Neural cell (in vitro differentiated cells): ENCODE data around the gene VIPAS39.

Experiments
- EZH2 ChIP-seq: fragments of 200-600, 300-800 bp; shearing (Covaris generic), sonication (generic); IDR thresholded peaks from 2 replicates; pipeline ENCODE4 v1.6.1; 2014; ENCODE audit warnings: antibody characterized with exemption, low read length, borderline replicate concordance, mild to moderate bottlenecking; ENCODE audit not compliant: insufficient read depth, poor library complexity, severe bottlenecking
- MXI1 ChIP-seq: fragments of 450-650 bp; conservative IDR thresholded peaks from 2 replicates; pipeline ENCODE4 v1.6.1; 2014; ENCODE audit warnings: antibody characterized with exemption, mild to moderate bottlenecking; ENCODE audit not compliant: poor library complexity, severe bottlenecking
- POLR2AphosphoS5 ChIP-seq: IDR thresholded peaks from 2 replicates; pipeline ENCODE4 v1.6.1; 2012
- RAD21 ChIP-seq: fragments of 450-650 bp; conservative IDR thresholded peaks from 2 replicates; pipeline ENCODE4 v1.6.1; 2014; ENCODE audit warnings: antibody characterized with exemption, mild to moderate bottlenecking, moderate library complexity
- TAF1 ChIP-seq: IDR thresholded peaks from 2 replicates; pipeline ENCODE4 v1.6.1; 2012; ENCODE audit warnings: low read depth
- TF ChIP-seq, protein P1 (sequence below): fragments of 450-650 bp; IDR thresholded peaks from 2 replicates; pipeline ENCODE4 v1.5.1; 2014; ENCODE audit warnings: antibody characterized with exemption, mild to moderate bottlenecking, moderate library complexity; ENCODE audit not compliant: poor library complexity, severe bottlenecking
- TF ChIP-seq, protein P2 (sequence below): IDR thresholded peaks from 2 replicates; pipeline ENCODE4 v1.6.1; 2012; ENCODE audit warnings: borderline replicate concordance

DNA sequence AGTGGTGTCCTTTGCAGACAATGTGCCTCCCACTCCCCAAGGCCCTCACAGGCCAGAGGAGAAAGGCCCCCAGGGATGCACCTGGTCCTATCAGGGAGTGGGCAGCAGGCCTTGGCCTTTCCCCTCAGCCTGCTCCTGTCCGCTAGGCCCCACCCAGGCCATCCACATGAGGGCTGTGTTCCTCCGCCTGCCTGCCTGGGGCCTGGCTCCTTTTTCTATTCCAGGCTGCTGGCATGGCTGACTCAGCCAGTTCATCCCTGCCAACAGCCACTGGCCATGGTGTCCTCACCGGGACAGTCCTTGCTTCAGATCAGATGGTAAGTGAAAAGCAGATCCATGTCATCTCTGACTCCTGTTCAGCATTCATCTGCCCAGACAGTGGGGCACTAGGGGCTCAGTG lies 27.9 kb upstream of the VIPAS39 start:
- TF ChIP-seq POLR2AphosphoS5 (no peak), MXI1 (no peak), EZH2 (no peak), TAF1 (no peak), RAD21 (no peak)
- TF ChIP-seq, protein P1, sequence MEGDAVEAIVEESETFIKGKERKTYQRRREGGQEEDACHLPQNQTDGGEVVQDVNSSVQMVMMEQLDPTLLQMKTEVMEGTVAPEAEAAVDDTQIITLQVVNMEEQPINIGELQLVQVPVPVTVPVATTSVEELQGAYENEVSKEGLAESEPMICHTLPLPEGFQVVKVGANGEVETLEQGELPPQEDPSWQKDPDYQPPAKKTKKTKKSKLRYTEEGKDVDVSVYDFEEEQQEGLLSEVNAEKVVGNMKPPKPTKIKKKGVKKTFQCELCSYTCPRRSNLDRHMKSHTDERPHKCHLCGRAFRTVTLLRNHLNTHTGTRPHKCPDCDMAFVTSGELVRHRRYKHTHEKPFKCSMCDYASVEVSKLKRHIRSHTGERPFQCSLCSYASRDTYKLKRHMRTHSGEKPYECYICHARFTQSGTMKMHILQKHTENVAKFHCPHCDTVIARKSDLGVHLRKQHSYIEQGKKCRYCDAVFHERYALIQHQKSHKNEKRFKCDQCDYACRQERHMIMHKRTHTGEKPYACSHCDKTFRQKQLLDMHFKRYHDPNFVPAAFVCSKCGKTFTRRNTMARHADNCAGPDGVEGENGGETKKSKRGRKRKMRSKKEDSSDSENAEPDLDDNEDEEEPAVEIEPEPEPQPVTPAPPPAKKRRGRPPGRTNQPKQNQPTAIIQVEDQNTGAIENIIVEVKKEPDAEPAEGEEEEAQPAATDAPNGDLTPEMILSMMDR, result no peak
- TF ChIP-seq, protein P2, sequence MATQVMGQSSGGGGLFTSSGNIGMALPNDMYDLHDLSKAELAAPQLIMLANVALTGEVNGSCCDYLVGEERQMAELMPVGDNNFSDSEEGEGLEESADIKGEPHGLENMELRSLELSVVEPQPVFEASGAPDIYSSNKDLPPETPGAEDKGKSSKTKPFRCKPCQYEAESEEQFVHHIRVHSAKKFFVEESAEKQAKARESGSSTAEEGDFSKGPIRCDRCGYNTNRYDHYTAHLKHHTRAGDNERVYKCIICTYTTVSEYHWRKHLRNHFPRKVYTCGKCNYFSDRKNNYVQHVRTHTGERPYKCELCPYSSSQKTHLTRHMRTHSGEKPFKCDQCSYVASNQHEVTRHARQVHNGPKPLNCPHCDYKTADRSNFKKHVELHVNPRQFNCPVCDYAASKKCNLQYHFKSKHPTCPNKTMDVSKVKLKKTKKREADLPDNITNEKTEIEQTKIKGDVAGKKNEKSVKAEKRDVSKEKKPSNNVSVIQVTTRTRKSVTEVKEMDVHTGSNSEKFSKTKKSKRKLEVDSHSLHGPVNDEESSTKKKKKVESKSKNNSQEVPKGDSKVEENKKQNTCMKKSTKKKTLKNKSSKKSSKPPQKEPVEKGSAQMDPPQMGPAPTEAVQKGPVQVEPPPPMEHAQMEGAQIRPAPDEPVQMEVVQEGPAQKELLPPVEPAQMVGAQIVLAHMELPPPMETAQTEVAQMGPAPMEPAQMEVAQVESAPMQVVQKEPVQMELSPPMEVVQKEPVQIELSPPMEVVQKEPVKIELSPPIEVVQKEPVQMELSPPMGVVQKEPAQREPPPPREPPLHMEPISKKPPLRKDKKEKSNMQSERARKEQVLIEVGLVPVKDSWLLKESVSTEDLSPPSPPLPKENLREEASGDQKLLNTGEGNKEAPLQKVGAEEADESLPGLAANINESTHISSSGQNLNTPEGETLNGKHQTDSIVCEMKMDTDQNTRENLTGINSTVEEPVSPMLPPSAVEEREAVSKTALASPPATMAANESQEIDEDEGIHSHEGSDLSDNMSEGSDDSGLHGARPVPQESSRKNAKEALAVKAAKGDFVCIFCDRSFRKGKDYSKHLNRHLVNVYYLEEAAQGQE, result no peak
